Endometrial microvascular endothelial cells (primary cell): ENCODE measurements around the gene TOPORS. TPM values are rescaled to one million over a fixed set of nuclear protein-coding genes. Genes with fewer than 3 reads are reported as not detected.
"Not testable (repeated sequence)": the region's sequence is repeated elsewhere in the genome, so short reads cannot be mapped to it uniquely, and the experiment has no call there.

Source experiments
- in situ Hi-C: cut with HindIII; loops from 2 replicates; pipeline ENCODE4 v1.10.0; 2017; ENCODE audit warnings: low sequenced_read_pairs, low pct_unique_long_range_greater_than_20kb; ENCODE audit errors: inconsistent ontology term
- total RNA-seq: library from RNA; depleted of rRNA; stranded (reverse); fragments of >200 nt; gene quantifications from one replicate; pipeline ENCODE4 v1.2.3, GENCODE V29; 2015; ENCODE audit errors: inconsistent ontology term

TOPORS gene
- total RNA-seq, 1 donor from 2014 or later = 16.5 TPM

GRCh38 chr9:32524892-32525708 lies 27.3 kb downstream of the TOPORS start:
- in situ Hi-C loops = no loop called here

- in situ Hi-C loops = not testable (repeated sequence)
Observed at GRCh38 chr9:32524558-32524891, 27.9 kb downstream of the TOPORS start.

GRCh38 chr9:32523910-32524309 lies 28.5 kb downstream of the TOPORS start:
- in situ Hi-C loops = no loop called here

GRCh38 chr9:32518276-32518675 lies 34.1 kb downstream of the TOPORS start:
- in situ Hi-C loops = no loop called here

GRCh38 chr9:32516241-32516640 lies 36.1 kb downstream of the TOPORS start:
- in situ Hi-C loops = no loop called here

- in situ Hi-C loops = no loop called here
Observed at GRCh38 chr9:32508728-32509127, 43.7 kb downstream of the TOPORS start.

GRCh38 chr9:32503008-32503407 lies 49.4 kb downstream of the TOPORS start:
- in situ Hi-C loops = no loop called here

- in situ Hi-C loops = no loop called here
Observed at GRCh38 chr9:32502464-32502863, 49.9 kb downstream of the TOPORS start.

GRCh38 chr9:32501868-32502267 lies 50.5 kb downstream of the TOPORS start:
- in situ Hi-C loops = no loop called here

GRCh38 chr9:32500768-32501167 lies 51.6 kb downstream of the TOPORS start:
- in situ Hi-C loops = no loop called here

GRCh38 chr9:32497921-32498320 lies 54.5 kb downstream of the TOPORS start:
- in situ Hi-C loops = no loop called here

- in situ Hi-C loops = no loop called here
Observed at GRCh38 chr9:32490601-32491000, 61.8 kb downstream of the TOPORS start.

Other genes starting within 250 kb of the TOPORS start
- gene ACO1, start 167.9 kb downstream of the TOPORS start, total RNA-seq = 136 TPM
- 38.1 TPM for gene RIGI, start 26.4 kb downstream of the TOPORS start, total RNA-seq
- gene SMIM27, start 259 bp downstream of the TOPORS start, total RNA-seq = 3.4 TPM
- gene NDUFB6, start 20.6 kb upstream of the TOPORS start, total RNA-seq = 86.0 TPM
- gene TAF1L, start 83.1 kb upstream of the TOPORS start, total RNA-seq = not detected
- not detected for gene TMEM215, start 231.0 kb upstream of the TOPORS start, total RNA-seq